ENCODE results near the gene CHRNB1.
A peak's percentile ranks its signal among the peaks of the same experiment; 100 is the strongest.

Gene CHRNB1

GRCh38 chr17:7483255-7484066 lies 38.6 kb downstream of the CHRNB1 start:
- peak; percentile 87 to 90 for DNase-seq (ENCODE audit: low read depth in 1 of 2, low spot score in 1 of 2)

GRCh38 chr17:7484067-7484918 lies 39.4 kb downstream of the CHRNB1 start, which contains the start of gene POLR2A:
Gene POLR2A (plus strand): TSS chr17:7484366.
- peak; percentile 96 to 98 for DNase-seq (ENCODE audit: low read depth in 1 of 2, low spot score in 1 of 2)

- no peak for DNase-seq (ENCODE audit: low read depth in 1 of 2, low spot score in 1 of 2)
Measured at GRCh38 chr17:7484919-7485377, 40.1 kb downstream of the CHRNB1 start.

DNA sequence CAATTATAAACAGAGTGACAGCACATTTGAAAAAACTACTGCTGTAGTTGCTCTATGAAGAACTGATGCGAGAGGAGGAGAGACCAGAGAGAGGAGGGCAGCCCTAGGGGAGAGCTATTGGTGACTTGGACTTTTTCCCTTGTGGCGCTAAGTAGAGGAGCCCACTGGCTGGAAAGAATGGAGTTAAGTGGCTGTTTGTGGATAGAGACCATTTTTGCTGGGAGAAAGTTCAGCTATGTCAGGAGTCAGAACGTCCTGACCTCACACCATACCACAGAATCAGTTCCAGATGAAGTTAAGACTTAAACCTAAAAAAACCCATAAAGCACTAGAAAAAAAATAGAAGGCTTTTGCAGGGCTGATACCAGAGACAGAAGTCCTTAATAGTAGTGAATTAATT lies 41.3 kb downstream of the CHRNB1 start:
- no peak for DNase-seq (ENCODE audit: low read depth in 1 of 2, low spot score in 1 of 2)

GRCh38 chr17:7490144-7490543 lies 45.3 kb downstream of the CHRNB1 start:
- DNase-seq (ENCODE audit: low read depth in 1 of 2, low spot score in 1 of 2), result no peak

DNA sequence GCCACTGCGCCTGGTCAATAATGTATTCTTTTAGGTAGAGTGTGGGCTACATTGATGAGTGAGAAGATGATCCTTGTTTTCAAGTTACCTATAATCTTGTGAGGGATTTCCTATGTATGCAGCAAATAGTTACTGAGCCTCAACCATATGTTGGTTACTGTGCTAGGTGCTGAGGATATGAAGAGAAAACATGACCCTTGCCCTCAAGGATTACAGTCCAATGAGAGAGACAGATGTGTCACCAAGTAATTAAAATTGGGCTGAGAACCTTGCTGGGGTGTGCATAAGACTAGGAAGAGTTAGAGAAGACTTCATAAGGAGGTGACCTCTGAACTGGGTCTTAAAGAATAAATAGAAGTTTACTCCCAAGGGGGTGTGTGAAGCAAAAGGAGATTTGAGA lies 46.7 kb downstream of the CHRNB1 start:
- DNase-seq (ENCODE audit: low read depth in 1 of 2, low spot score in 1 of 2), result no peak

DNA sequence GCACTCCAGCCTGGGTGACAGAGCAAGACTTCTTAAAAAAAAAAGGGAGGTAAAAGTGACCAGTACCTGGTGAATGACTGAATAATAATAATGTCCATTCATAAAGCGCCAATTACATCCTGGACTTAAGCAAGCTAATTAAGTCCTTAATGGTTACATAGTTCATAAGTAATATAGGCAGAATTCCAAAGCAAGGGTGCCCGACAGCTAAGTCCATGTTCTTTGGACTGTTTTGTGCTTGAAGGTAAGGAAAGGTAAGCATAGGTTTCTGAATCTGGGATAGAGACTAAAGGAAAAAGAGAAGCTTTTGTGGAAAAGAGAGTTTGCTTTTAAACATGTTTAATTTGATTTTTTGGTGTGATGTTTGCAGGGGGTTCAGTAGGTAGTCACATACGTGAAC lies 49.1 kb downstream of the CHRNB1 start:
- DNase-seq (ENCODE audit: low read depth in 1 of 2, low spot score in 1 of 2), result no peak

- DNase-seq (ENCODE audit: low read depth in 1 of 2, low spot score in 1 of 2), result no peak
Measured at GRCh38 chr17:7495906-7496434, 51.1 kb downstream of the CHRNB1 start.

DNA sequence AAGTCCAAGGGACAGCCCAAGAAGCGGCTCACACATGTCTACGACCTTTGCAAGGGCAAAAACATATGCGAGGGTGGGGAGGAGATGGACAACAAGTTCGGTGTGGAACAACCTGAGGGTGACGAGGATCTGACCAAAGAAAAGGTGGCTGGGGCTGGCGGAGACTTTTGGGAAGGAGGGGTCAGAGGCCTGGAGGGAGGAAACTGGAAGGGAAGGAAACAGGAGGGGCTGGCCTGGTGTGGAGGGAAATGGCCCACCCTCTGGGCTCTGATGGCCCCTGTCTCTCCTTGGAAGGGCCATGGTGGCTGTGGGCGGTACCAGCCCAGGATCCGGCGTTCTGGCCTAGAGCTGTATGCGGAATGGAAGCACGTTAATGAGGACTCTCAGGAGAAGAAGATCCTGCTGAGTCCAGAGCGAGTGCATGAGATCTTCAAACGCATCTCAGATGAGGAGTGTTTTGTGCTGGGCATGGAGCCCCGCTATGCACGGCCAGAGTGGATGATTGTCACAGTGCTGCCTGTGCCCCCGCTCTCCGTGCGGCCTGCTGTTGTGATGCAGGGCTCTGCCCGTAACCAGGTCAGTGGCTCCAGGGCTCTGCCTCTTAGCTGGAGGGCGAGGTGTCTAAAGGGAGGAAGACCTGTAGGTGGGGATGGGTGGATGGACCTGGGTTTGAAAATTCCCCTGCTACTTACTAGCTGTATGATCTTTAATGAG lies 51.8 kb downstream of the CHRNB1 start:
- no peak for DNase-seq (ENCODE audit: low read depth in 1 of 2, low spot score in 1 of 2)

DNA sequence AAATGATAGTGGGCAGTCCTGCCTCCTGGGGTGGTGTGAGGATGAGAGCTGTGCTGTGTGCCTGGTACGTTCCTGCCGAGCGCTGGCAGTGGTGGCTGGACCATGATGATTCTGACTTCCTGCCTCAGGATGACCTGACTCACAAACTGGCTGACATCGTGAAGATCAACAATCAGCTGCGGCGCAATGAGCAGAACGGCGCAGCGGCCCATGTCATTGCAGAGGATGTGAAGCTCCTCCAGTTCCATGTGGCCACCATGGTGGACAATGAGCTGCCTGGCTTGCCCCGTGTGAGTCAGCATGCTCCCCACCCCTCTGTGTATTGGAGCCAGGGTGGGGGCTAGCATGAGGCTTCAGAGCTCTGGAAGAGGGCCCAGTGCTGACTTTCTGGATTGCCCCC lies 52.4 kb downstream of the CHRNB1 start:
- DNase-seq (ENCODE audit: low read depth in 1 of 2, low spot score in 1 of 2), result no peak

DNA sequence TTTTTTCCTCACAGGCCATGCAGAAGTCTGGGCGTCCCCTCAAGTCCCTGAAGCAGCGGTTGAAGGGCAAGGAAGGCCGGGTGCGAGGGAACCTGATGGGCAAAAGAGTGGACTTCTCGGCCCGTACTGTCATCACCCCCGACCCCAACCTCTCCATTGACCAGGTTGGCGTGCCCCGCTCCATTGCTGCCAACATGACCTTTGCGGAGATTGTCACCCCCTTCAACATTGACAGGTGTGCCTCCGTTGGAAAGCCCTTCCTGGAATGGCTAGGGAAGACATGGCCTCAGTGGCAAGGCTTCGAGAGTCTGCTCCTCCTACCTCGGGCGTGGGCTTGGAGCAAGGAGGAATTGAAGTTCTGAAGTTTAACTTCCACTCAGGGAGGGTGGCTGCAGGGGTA lies 52.8 kb downstream of the CHRNB1 start:
- DNase-seq (ENCODE audit: low read depth in 1 of 2, low spot score in 1 of 2), result no peak

GRCh38 chr17:7499161-7499560 lies 54.3 kb downstream of the CHRNB1 start:
- DNase-seq (ENCODE audit: low read depth in 1 of 2, low spot score in 1 of 2), result no peak

DNA sequence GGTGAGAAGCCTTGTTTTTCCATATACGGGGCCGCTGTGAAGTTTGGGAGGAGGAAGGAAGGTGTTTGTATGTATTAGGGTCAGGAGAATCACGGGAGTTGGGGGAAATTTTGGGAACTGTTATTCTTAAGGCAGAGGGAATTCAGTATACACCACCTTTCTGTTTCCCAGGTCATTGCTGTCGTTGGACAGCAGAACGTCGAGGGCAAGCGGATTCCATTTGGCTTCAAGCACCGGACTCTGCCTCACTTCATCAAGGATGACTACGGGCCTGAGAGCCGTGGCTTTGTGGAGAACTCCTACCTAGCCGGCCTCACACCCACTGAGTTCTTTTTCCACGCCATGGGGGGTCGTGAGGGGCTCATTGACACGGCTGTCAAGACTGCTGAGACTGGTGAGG lies 56.9 kb downstream of the CHRNB1 start:
- DNase-seq (ENCODE audit: low read depth in 1 of 2, low spot score in 1 of 2), result no peak

GRCh38 chr17:7502171-7502847 lies 57.4 kb downstream of the CHRNB1 start:
- no peak for DNase-seq (ENCODE audit: low read depth in 1 of 2, low spot score in 1 of 2)

DNA sequence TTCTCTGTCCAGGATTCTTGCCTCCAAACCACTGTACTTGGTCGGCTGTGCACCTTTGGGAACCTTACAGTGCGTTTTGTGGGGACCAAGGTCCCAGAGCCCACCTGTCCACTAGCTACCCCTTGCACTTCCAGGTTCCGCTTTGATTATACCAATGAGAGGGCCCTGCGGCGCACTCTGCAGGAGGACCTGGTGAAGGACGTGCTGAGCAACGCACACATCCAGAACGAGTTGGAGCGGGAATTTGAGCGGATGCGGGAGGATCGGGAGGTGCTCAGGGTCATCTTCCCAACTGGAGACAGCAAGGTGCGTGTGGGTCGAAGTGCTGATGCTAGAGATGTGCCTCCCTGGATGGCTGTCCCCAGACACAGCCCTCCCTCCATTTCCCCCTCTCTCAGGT lies 58.1 kb downstream of the CHRNB1 start:
- no peak for DNase-seq (ENCODE audit: low read depth in 1 of 2, low spot score in 1 of 2)

DNA sequence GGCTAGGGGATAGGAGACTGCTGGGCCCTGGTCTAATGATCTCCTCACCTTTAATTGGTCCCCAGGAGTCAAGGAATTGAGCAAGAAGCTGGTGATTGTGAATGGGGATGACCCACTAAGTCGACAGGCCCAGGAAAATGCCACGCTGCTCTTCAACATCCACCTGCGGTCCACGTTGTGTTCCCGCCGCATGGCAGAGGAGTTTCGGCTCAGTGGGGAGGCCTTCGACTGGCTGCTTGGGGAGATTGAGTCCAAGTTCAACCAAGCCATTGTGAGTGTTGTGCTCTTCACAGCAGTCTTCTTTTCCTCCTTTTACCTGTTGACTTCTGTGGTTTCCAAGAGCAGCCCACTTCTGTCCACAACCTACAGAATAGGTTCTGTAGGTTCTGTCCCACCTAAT lies 58.7 kb downstream of the CHRNB1 start:
- DNase-seq (ENCODE audit: low read depth in 1 of 2, low spot score in 1 of 2), result no peak

All from activated CD4-positive, alpha-beta T cell treated with anti-CD3 and anti-CD28 coated beads, Interleukin-2, amount 50 U/mL, for 24 hours (primary cell).